Stimulated activated effector memory CD8-positive, alpha-beta T cell treated with anti-CD3 and anti-CD28 coated beads, Interleukin-12 subunit alpha, Interleukin-12 subunit beta, amount 100 ng/mL, for 72 hours (primary cell): Measurements from ENCODE around the gene ENPP7.

Experiments used
- ATAC-seq: fragments of 150-1000 bp; cut with Tn5 transposase; 2 replicates; pipeline ENCODE4 v1.10.0; 2021
- DNase-seq, 2 donors: peaks; one replicate each; pipeline ENCODE4 v3.0.0; 2021 to 2022; ENCODE audit warnings: low spot score in 2 of 2
- H3K27ac Mint-ChIP-seq: one replicate; pipeline ENCODE4 v1.8.0; 2022; ENCODE audit warnings: mild to moderate bottlenecking, mixed read lengths
- H3K36me3 Mint-ChIP-seq: one replicate; pipeline ENCODE4 v1.8.0; 2022; ENCODE audit warnings: mild to moderate bottlenecking, mixed read lengths
- H3K4me1 Mint-ChIP-seq: one replicate; pipeline ENCODE4 v1.8.0; 2022; ENCODE audit warnings: mixed read lengths
- H3K4me3 Mint-ChIP-seq: one replicate; pipeline ENCODE4 v1.8.0; 2022; ENCODE audit warnings: mild to moderate bottlenecking, mixed read lengths
- H3K9me3 Mint-ChIP-seq: one replicate; pipeline ENCODE4 v1.8.0; 2022; ENCODE audit warnings: mixed read lengths

Gene ENPP7

GRCh38 chr17:79737046-79737921, 6.5 kb downstream of the ENPP7 start:
- H3K36me3 Mint-ChIP-seq: peaks cover 6% of the 10 kb centered on the region
- peaks cover 23% of the 10 kb centered on the region for H3K4me1 Mint-ChIP-seq
- H3K27ac Mint-ChIP-seq: no peak overlapping the region
- DNase-seq (no peak), ATAC-seq (no peak)
- no peak overlapping the region for H3K4me3 Mint-ChIP-seq
- no peaks in the 10 kb centered on the region for H3K9me3 Mint-ChIP-seq

- peaks cover 16% of the 10 kb centered on the region for H3K4me1 Mint-ChIP-seq
- no peak overlapping the region for H3K27ac Mint-ChIP-seq
Observed at GRCh38 chr17:79737922-79738578, 7.3 kb downstream of the ENPP7 start.

DNA sequence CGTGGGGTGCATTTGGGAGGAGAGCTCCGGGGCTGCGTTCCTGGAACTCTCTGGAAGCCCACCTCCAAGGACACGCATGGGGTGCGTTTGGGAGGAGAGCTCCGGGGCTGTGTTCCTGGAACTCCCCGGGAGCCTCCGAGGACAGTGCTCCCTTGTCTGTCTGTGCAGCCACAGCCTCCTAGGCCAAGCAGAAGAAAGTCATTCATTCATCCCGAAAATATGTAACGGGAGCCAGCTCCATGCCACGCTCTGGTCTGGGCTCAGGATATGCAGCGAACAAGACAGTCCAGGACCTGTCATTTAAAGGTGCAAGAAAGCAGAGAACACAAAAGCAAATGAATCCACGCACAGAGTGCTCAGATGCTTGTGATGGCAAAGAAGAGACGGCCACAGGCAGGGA, 7.9 kb downstream of the ENPP7 start:
- H3K36me3 Mint-ChIP-seq: no peaks in the 10 kb centered on the region
- H3K4me3 Mint-ChIP-seq: no peak overlapping the region
- H3K27ac Mint-ChIP-seq: no peak overlapping the region
- ATAC-seq (no peak), DNase-seq (no peak)
- H3K4me1 Mint-ChIP-seq: peaks cover 10% of the 10 kb centered on the region
- no peaks in the 10 kb centered on the region for H3K9me3 Mint-ChIP-seq

More at GRCh38 chr17:79737922-79738578, 7.3 kb downstream of the ENPP7 start:
- H3K9me3 Mint-ChIP-seq: no peaks in the 10 kb centered on the region
- H3K4me3 Mint-ChIP-seq: no peak overlapping the region
- ATAC-seq (no peak), DNase-seq (no peak)
- peaks cover 2% of the 10 kb centered on the region for H3K36me3 Mint-ChIP-seq

GRCh38 chr17:79739148-79740062, 8.7 kb downstream of the ENPP7 start:
- no peak overlapping the region for H3K4me3 Mint-ChIP-seq

GRCh38 chr17:79740413-79740812, 9.7 kb downstream of the ENPP7 start:
- no peaks in the 10 kb centered on the region for H3K36me3 Mint-ChIP-seq
- H3K4me1 Mint-ChIP-seq: peaks cover 10% of the 10 kb centered on the region
- ATAC-seq: no peak
- no peak overlapping the region for H3K4me3 Mint-ChIP-seq
- no peak for DNase-seq
- H3K9me3 Mint-ChIP-seq: no peaks in the 10 kb centered on the region
- H3K27ac Mint-ChIP-seq: no peak overlapping the region

More at GRCh38 chr17:79739148-79740062, 8.7 kb downstream of the ENPP7 start:
- DNase-seq: no peak
- Mint-ChIP-seq H3K36me3 (no peaks in the 10 kb centered on the region), H3K4me1 (peaks cover 10% of the 10 kb centered on the region), H3K27ac (no peak overlapping the region), H3K9me3 (no peaks in the 10 kb centered on the region)
- no peak for ATAC-seq

DNA sequence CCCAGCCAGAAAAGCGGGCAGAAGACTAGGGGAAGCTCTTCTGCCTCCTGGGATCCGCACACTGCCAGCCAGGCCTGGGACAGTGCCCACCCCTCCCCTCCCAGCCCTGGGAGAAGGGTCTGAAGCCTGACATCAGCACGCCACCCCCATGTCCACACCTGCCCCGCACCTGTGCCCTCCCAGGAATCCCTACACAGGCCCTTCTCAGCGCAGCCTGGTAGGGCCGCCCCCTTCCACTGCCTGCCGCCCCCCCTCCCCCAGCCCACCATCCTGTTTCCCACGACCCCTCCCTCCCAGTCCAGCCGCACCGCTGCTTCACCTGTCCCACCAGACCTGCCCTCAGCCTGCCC, 10.6 kb downstream of the ENPP7 start:
- H3K27ac Mint-ChIP-seq: no peak overlapping the region
- peaks cover 10% of the 10 kb centered on the region for H3K4me1 Mint-ChIP-seq
- H3K4me3 Mint-ChIP-seq: no peak overlapping the region

GRCh38 chr17:79741751-79742588, 11.2 kb downstream of the ENPP7 start:
- DNase-seq (peak; percentile 81 to 86), ATAC-seq (peak; percentile 63)
- peaks cover 12% of the 10 kb centered on the region for H3K4me1 Mint-ChIP-seq
- H3K36me3 Mint-ChIP-seq: no peaks in the 10 kb centered on the region
- H3K9me3 Mint-ChIP-seq: no peaks in the 10 kb centered on the region
- H3K27ac Mint-ChIP-seq: no peak overlapping the region
- no peak overlapping the region for H3K4me3 Mint-ChIP-seq

More for the DNA sequence above, 10.6 kb downstream of the ENPP7 start:
- DNase-seq: no peak
- ATAC-seq: no peak
- Mint-ChIP-seq H3K9me3 (no peaks in the 10 kb centered on the region), H3K36me3 (no peaks in the 10 kb centered on the region)

DNA sequence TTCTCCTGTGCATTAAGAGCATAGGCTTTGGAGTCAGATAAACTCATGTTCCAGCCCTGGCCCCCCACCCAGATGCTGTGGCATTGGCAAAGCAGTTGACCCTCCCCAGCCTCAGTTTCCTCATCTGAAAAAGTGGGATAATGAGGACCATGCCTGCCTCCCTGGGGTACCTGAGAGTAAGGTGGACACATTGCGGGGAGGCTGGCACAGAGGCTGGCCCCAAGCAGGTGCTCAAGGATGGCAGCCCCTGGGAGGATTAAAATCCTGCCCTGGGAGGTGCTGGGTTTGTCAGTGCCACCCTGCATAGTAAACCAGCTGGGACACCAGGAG, 11.8 kb downstream of the ENPP7 start:
- H3K36me3 Mint-ChIP-seq: no peaks in the 10 kb centered on the region

DNA sequence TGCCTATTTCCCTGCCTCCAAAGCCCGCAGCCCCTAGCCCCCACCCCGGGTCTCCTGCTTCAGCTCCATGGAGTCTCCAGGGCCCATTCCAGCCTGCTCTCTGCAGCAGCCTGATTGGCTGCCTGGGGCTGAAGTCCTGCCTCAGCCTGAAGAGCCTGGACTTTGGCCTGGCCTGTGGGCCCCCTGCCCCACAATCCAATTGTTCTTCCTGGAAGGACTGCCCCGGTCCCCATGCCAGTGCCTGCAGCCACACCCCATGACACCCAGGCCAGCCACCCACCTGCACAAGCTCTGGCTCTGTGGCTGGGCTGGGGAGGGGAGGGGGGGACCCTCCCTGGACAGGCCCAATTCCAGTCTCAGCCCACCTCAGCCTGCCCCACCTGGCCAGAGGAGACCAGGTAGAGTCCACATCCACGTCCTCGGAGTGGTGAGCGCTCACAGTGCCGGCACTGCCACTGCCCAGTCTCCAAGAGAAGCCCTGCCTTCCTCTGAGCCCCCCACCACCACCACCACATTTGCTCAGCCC, 12.3 kb downstream of the ENPP7 start:
- ATAC-seq: no peak
- Mint-ChIP-seq H3K4me1 (peaks cover 22% of the 10 kb centered on the region), H3K4me3 (no peak overlapping the region), H3K9me3 (no peaks in the 10 kb centered on the region), H3K36me3 (no peaks in the 10 kb centered on the region), H3K27ac (no peak overlapping the region)
- DNase-seq: no peak

More for the DNA sequence above, 11.8 kb downstream of the ENPP7 start:
- Mint-ChIP-seq H3K4me3 (no peak overlapping the region), H3K4me1 (peaks cover 17% of the 10 kb centered on the region), H3K9me3 (no peaks in the 10 kb centered on the region), H3K27ac (no peak overlapping the region)
- ATAC-seq (no peak), DNase-seq (no peak)

DNA sequence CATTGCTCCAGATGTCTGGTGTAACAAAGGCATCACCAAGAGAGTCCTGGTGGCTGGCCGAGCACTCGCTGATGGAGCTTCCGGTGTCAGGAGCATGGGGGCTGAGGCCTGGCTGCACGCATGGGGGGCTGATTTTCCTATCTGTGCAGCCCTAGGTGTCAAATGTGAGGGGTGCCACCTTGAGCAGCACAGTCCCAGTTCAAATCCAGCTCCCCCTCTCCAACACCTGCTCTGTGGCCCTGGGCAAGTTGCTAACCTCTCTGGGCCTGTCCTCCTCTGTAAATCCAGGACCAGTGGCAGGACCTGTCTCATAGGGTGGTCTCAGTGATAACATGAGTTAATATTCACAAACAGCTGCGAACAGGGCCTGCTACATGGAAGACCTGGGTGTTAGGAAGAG, 12.9 kb downstream of the ENPP7 start:
- no peaks in the 10 kb centered on the region for H3K9me3 Mint-ChIP-seq

DNA sequence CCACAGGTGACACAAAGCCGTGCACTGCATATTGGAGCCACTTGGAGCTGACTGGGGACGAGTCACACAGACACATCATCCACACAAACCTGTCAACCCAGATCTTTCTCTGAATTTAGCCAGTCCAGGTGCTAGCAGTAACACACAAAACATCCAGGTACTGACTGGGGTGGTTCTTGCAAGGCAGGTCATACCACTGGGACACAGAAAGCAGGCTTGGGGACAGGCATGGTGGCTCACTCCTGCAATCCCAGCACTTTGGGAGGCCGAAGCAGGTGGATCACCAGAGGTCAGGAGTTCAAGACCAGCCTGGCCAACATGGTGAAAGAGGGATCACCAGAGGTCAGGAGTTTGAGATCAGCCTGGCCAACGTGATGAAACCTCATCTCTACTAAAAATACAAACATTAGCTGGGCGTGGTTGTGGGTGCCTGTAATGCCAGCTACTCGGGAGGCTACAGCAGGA, 14.9 kb downstream of the ENPP7 start:
- no peaks in the 10 kb centered on the region for H3K36me3 Mint-ChIP-seq
- no peaks in the 10 kb centered on the region for H3K9me3 Mint-ChIP-seq
- ATAC-seq (no peak), DNase-seq (no peak)
- H3K27ac Mint-ChIP-seq: no peak overlapping the region
- no peak overlapping the region for H3K4me3 Mint-ChIP-seq
- H3K4me1 Mint-ChIP-seq: peaks cover 13% of the 10 kb centered on the region

More for the DNA sequence above, 12.9 kb downstream of the ENPP7 start:
- H3K4me3 Mint-ChIP-seq: no peak overlapping the region
- H3K4me1 Mint-ChIP-seq: peaks cover 23% of the 10 kb centered on the region
- DNase-seq (no peak), ATAC-seq (no peak)
- H3K36me3 Mint-ChIP-seq: no peaks in the 10 kb centered on the region
- H3K27ac Mint-ChIP-seq: no peak overlapping the region

DNA sequence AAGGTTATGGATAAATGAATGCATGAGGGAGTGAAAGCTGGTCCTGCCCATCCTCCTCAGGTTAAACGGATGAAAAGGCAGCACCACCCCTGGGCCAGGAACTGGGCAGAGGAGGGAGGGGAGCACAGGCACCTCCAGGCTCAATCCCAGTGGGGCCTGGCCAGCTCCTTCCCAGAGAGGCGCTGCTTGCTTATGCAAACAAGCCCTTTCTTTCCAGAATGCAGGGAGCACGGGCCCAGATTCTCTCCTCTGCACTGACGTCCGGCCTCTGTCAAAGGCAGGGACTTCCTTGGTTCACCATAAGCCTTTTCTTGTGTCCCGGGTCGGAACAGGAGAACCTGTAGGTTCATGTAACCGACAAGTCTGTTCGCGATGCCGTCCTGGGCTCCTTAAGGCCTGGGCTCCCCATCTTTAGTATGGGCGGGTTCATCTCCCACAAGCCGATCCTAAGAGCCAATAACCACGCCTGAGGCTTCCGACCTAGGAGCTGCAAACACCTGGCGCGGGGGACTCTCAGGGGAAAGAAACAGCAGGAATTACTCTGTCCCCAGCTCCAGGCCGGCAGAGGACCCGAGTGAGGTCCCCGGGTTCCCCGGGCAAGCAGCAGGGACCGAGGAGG, 16.3 kb downstream of the ENPP7 start:
- H3K4me3 Mint-ChIP-seq: peak overlapping the region; percentile 21
- H3K27ac Mint-ChIP-seq: no peak overlapping the region
- no peaks in the 10 kb centered on the region for H3K36me3 Mint-ChIP-seq
- H3K4me1 Mint-ChIP-seq: peaks cover 13% of the 10 kb centered on the region
- no peaks in the 10 kb centered on the region for H3K9me3 Mint-ChIP-seq
- peak; percentile 3 for ATAC-seq
- DNase-seq: no peak

DNA sequence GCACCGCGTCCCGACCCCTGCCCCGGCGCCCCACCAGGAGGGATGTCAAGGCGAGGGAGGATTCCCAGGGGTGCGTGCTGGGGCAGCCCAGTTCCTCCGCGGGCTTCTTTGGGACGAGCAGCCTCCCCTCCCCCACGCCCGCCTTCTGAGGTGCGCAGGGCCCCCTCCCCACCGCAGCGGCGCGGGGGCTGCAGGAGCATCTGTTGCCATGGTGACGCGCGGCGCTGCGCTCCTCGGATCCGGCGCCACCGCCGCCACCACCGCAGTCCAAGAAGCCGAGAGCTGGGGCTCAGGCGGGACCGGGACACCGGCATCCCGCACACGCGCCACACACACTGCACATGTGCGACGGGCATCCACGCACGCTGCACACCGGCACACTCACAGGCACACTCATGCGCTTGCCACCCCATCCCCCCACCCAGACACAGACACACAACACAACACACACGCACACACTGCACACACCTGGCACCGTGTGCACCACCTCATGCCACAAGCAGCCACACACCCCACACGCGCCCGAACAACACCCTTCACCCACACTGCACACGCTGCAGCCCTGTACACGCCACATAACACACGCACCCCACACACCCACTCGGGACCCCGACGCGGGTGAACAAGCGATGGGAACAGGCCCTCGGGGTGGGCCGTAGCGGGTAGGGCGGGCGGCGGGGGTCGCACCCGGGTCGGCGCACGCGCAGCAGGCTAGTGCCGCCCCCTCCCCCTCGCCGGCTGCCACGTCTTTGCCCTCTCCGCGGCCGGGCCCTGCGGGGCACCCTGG, 17.0 kb downstream of the ENPP7 start:
- peak overlapping the region; percentile 21 for H3K4me3 Mint-ChIP-seq
- H3K36me3 Mint-ChIP-seq: no peaks in the 10 kb centered on the region
- peaks cover 13% of the 10 kb centered on the region for H3K4me1 Mint-ChIP-seq
- ATAC-seq: no peak
- no peak overlapping the region for H3K27ac Mint-ChIP-seq
- DNase-seq: no peak
- H3K9me3 Mint-ChIP-seq: no peaks in the 10 kb centered on the region
